Endothelial cell of umbilical vein (primary cell): Measurements from ENCODE around the gene BRAT1. TPM values are rescaled to one million over a fixed set of nuclear protein-coding genes. Genes with fewer than 3 reads are reported as not detected.

Experiments
- BruUV-seq: library from RNA; stranded (reverse); fragments of 400-500 nt; replicated peaks from 2 replicates; lab custom pipeline; 2021; lab: Mats Ljungman, UMichigan
- CTCF ChIA-PET: fragments of 300-600, 350-600 bp; sonication (Branson Sonifier 250); formaldehyde crosslinking; loops from one replicate; lab custom pipeline; 2021; ENCODE audit warnings: antibody characterized with exemption, inconsistent platforms; lab: Charles Lee
- POLR2A ChIA-PET: fragments of 300-600, 350-600 bp; sonication (Branson Sonifier 250); formaldehyde crosslinking; loops from one replicate; lab custom pipeline; 2021; ENCODE audit warnings: antibody characterized with exemption, inconsistent platforms; lab: Charles Lee
- DNase-seq: peaks from one replicate; pipeline ENCODE4 v3.0.0-alpha.2; 2011; ENCODE audit warnings: low read depth, low spot score
- FAIRE-seq: peaks from 2 replicates; lab custom pipeline; 2011; peaks lifted over from hg19 to GRCh38; lab: Jason Lieb, UNC
- H2AFZ ChIP-seq: 2 replicates; pipeline ENCODE4 v1.6.0; 2012; ENCODE audit warnings: low read depth, low read length, control low read depth, inconsistent platforms
- H3K27ac ChIP-seq: 2 replicates; pipeline ENCODE4 v1.5.1; 2011; ENCODE audit warnings: low read depth, mild to moderate bottlenecking, control low read depth, low read length, moderate library complexity; ENCODE audit not compliant: insufficient read depth
- H3K27me3 ChIP-seq, 2 experiments: 2 replicates each; pipeline versions ENCODE4 v1.6.0 to v1.6.1; 2011; ENCODE audit warnings: low read length in 2 of 2, mixed read lengths in 1 of 2; ENCODE audit not compliant: control insufficient read depth in 2 of 2, insufficient read depth in 2 of 2
- H3K36me3 ChIP-seq, 2 experiments: 2 replicates in 1 of 2; 3 replicates in 1 of 2; pipeline ENCODE4 v1.5.1; 2011; ENCODE audit warnings: low read length in 2 of 2, mild to moderate bottlenecking in 1 of 2, moderate library complexity in 1 of 2; ENCODE audit not compliant: control insufficient read depth in 2 of 2, insufficient read depth in 2 of 2; ENCODE audit errors: extremely low read depth in 1 of 2
- H3K4me1 ChIP-seq: 3 replicates; pipeline ENCODE4 v1.5.1; 2011; ENCODE audit warnings: mild to moderate bottlenecking, low read length; ENCODE audit not compliant: control insufficient read depth, insufficient read depth; ENCODE audit errors: extremely low read depth
- H3K4me2 ChIP-seq: 2 replicates; pipeline ENCODE4 v1.6.1; 2011; ENCODE audit warnings: low read length, control low read depth, mixed read lengths; ENCODE audit not compliant: insufficient read depth
- H3K4me3 ChIP-seq, 3 experiments: fragments of 200-600 bp in 1 of 3; sonication (generic), shearing (Covaris generic) in 1 of 3; replicated peaks in 1 of 3; 2 replicates each; pipeline ENCODE4 v1.5.1; 2011 to 2016; ENCODE audit warnings: control low read depth in 3 of 3, low read length in 3 of 3, mild to moderate bottlenecking in 2 of 3, inconsistent platforms in 1 of 3, low read depth in 1 of 3, moderate library complexity in 1 of 3; ENCODE audit not compliant: insufficient read depth in 1 of 3
- H3K79me2 ChIP-seq: 2 replicates; pipeline ENCODE4 v1.6.0; 2012; ENCODE audit warnings: low read length, inconsistent platforms; ENCODE audit not compliant: control insufficient read depth, insufficient read depth
- H3K9ac ChIP-seq: replicated peaks from 2 replicates; pipeline ENCODE3; 2011; ENCODE audit warnings: low read length, control low read depth; ENCODE audit not compliant: insufficient read depth; ENCODE audit errors: extremely low read depth
- H3K9me1 ChIP-seq: replicated peaks from 3 replicates; pipeline ENCODE4 v1.6.0; 2011; ENCODE audit warnings: mild to moderate bottlenecking, low read length; ENCODE audit not compliant: control insufficient read depth, insufficient read depth; ENCODE audit errors: extremely low read depth
- H3K9me3 ChIP-seq: replicated peaks from 2 replicates; pipeline ENCODE4 v1.5.1; 2012; ENCODE audit warnings: low read length, inconsistent platforms; ENCODE audit not compliant: control insufficient read depth, insufficient read depth
- H4K20me1 ChIP-seq: replicated peaks from 2 replicates; pipeline ENCODE3; 2011; ENCODE audit warnings: mild to moderate bottlenecking, low read length; ENCODE audit not compliant: control insufficient read depth, insufficient read depth; ENCODE audit errors: extremely low read depth
- EZH2 ChIP-seq: IDR thresholded peaks from 2 replicates; pipeline ENCODE4 v1.6.1; 2012; ENCODE audit warnings: borderline replicate concordance, low read depth, mild to moderate bottlenecking, moderate library complexity, low read length, inconsistent platforms; ENCODE audit not compliant: severe bottlenecking
- FOS ChIP-seq: IDR thresholded peaks from 2 replicates; pipeline ENCODE4 v1.6.1; 2011; ENCODE audit warnings: mild to moderate bottlenecking, low read length, moderate library complexity, borderline replicate concordance; ENCODE audit not compliant: insufficient read depth
- GATA2 ChIP-seq: IDR thresholded peaks from 2 replicates; pipeline ENCODE4 v1.7.0; 2011; ENCODE audit warnings: low read depth, mild to moderate bottlenecking, moderate library complexity, mixed read lengths, low read length; ENCODE audit not compliant: insufficient read length, insufficient read depth
- JUN ChIP-seq: IDR thresholded peaks from 2 replicates; pipeline ENCODE4 v1.6.1; 2011; ENCODE audit warnings: borderline replicate concordance, low read depth; ENCODE audit not compliant: insufficient read length, insufficient read depth
- MYC ChIP-seq: IDR thresholded peaks from one replicate; pipeline ENCODE4 v1.6.1; 2011; ENCODE audit warnings: mild to moderate bottlenecking, low read depth, low read length
- POLR2A ChIP-seq: IDR thresholded peaks from 2 replicates; pipeline ENCODE4 v1.6.1; 2012; ENCODE audit warnings: low read depth, mild to moderate bottlenecking, control low read depth, low read length
- POLR2AphosphoS5 ChIP-seq: IDR thresholded peaks from 2 replicates; pipeline ENCODE4 v1.6.1; 2012; ENCODE audit warnings: low read depth, mild to moderate bottlenecking, control low read depth, low read length, moderate library complexity; ENCODE audit not compliant: insufficient read depth
- dilution Hi-C: fragments of 300-500 bp; cut with MboI; formaldehyde crosslinking; loops from one replicate; pipeline ENCODE4 v1.15.0; 2019; ENCODE audit warnings: low sequenced_read_pairs; ENCODE audit not compliant: extremely low pct_ligation_motif_present
- intact Hi-C: fragments of 100-400 bp; cut with micrococcal nuclease; formaldehyde crosslinking; loops from one replicate; pipeline ENCODE4 v1.10.0; 2022
- polyA plus RNA-seq, 4 experiments: library from polyadenylated mRNA; depleted of rRNA in 3 of 4; stranded (reverse) in 3 of 4; unstranded in 1 of 4; fragments of >200 nt; gene quantifications; 2 replicates each; pipeline versions ENCODE4 v1.2.1 to v1.2.3, GENCODE V29; 2011 to 2012; ENCODE audit warnings: missing spikeins in 1 of 4
- total RNA-seq: library from RNA; stranded (reverse); gene quantifications from 2 replicates; pipeline ENCODE4 v1.2.3, GENCODE V29; 2021
- TF ChIP-seq, protein P1 (sequence below), 2 donors: IDR thresholded peaks; 1 replicate in 1 of 2; 2 replicates in 1 of 2; pipeline ENCODE4 v1.5.1; 2011; ENCODE audit warnings: low read length in 2 of 2, mild to moderate bottlenecking in 2 of 2, moderate library complexity in 2 of 2, control low read depth in 1 of 2, inconsistent platforms in 1 of 2, low read depth in 1 of 2; ENCODE audit not compliant: insufficient read depth in 1 of 2; ENCODE audit errors: extremely low read depth in 1 of 2
- TF ChIP-seq, protein P2 (sequence below): IDR thresholded peaks from 2 replicates; pipeline ENCODE4 v1.6.1; 2011; ENCODE audit not compliant: insufficient read depth, insufficient read length

Gene BRAT1
- total and polyA plus RNA-seq, 2 donors (not counting 3 experiments of a cell fraction or from before 2014, with no cell fraction given): 31.1 to 31.6 TPM

DNA sequence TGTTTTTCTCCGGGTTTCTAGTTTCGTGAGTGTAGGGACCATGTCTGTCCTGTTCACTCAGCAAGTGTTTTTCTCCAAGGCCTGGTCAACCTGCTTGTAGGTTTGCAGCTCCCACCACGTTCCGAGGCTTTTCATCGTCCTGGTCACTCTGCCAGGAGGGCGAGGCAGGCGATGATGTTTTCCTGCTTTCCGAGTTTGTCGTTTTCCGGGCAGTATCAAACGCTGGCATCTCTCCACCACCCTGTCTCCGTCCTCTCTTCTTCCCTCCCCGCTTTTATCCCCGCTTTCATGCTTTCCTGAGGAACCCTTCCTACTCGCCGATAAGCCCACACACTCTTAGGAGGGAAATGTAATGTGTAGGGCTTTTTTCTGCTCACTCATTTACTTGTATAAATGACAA lies 14.7 kb upstream of the BRAT1 start:
- DNase-seq: peak; percentile 57
- FAIRE-seq: peak; percentile 79
- Histone ChIP-seq H3K79me2 (no peaks in the 10 kb centered on the region), H3K4me3 (no peak overlapping the region), H3K9me3 (no peaks in the 10 kb centered on the region), H3K9ac (no peak overlapping the region), H2AFZ (peak overlapping the region; percentile 45), H3K36me3 (no peaks in the 10 kb centered on the region), H3K9me1 (no peaks in the 10 kb centered on the region), H3K4me2 (peak overlapping the region; percentile 17), H3K27me3 (no peaks in the 10 kb centered on the region), H3K27ac (no peak overlapping the region), H4K20me1 (no peaks in the 10 kb centered on the region), H3K4me1 (peaks cover 26% of the 10 kb centered on the region)
- BruUV-seq: no TSS peak
- ChIA-PET POLR2A (no interaction called here), CTCF (no interaction called here)
- dilution Hi-C loops: no loop called here
- TF ChIP-seq GATA2 (no peak), JUN (no peak), EZH2 (no peak)
- intact Hi-C loops: loop anchor here (5.0 kb wide), 1 partner anchor 72 kb away; no protein-coding TSS in a partner anchor

DNA sequence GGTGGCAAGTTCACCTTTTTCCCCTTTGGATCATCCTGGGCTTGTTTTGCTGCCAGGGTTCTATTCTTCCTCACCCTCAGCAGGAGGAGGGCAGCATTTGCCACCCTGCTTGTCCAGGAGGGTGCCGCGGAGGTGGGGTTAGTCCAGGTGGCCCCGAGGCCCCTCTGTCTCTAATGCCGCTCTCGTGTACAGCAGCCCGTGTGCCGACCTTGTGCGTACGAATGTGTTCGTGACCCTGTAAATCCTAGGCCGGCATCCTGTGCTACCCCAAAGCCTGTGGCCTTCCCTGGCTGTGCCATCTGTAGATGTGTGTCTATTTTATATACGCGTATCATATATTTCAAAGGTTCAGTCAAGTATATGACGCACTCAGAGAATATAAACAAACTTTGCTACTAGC lies 14.1 kb upstream of the BRAT1 start:
- Histone ChIP-seq H3K79me2 (no peaks in the 10 kb centered on the region), H3K4me2 (no peak overlapping the region), H3K9me1 (no peaks in the 10 kb centered on the region), H3K27ac (no peak overlapping the region), H3K27me3 (no peaks in the 10 kb centered on the region), H2AFZ (no peak overlapping the region), H3K4me1 (peaks cover 26% of the 10 kb centered on the region), H4K20me1 (no peaks in the 10 kb centered on the region), H3K36me3 (no peaks in the 10 kb centered on the region), H3K4me3 (no peak overlapping the region), H3K9me3 (no peaks in the 10 kb centered on the region), H3K9ac (no peak overlapping the region)
- BruUV-seq: no TSS peak
- DNase-seq (no peak), FAIRE-seq (no peak)
- dilution Hi-C loops (no loop called here), intact Hi-C loops (no loop called here)
- TF ChIP-seq POLR2AphosphoS5 (no peak), MYC (no peak), EZH2 (no peak), GATA2 (no peak), POLR2A (no peak), FOS (no peak)
- TF ChIP-seq, protein P1, sequence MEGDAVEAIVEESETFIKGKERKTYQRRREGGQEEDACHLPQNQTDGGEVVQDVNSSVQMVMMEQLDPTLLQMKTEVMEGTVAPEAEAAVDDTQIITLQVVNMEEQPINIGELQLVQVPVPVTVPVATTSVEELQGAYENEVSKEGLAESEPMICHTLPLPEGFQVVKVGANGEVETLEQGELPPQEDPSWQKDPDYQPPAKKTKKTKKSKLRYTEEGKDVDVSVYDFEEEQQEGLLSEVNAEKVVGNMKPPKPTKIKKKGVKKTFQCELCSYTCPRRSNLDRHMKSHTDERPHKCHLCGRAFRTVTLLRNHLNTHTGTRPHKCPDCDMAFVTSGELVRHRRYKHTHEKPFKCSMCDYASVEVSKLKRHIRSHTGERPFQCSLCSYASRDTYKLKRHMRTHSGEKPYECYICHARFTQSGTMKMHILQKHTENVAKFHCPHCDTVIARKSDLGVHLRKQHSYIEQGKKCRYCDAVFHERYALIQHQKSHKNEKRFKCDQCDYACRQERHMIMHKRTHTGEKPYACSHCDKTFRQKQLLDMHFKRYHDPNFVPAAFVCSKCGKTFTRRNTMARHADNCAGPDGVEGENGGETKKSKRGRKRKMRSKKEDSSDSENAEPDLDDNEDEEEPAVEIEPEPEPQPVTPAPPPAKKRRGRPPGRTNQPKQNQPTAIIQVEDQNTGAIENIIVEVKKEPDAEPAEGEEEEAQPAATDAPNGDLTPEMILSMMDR (IDR thresholded peaks at IDR 0.05; ENCODE audit: extremely low read depth in 1 of 2, insufficient read depth in 1 of 2, low read depth in 1 of 2, low read length in 2 of 2): no peak
- TF ChIP-seq, protein P2, sequence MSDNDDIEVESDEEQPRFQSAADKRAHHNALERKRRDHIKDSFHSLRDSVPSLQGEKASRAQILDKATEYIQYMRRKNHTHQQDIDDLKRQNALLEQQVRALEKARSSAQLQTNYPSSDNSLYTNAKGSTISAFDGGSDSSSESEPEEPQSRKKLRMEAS: no peak
- ChIA-PET POLR2A (no interaction called here), CTCF (no interaction called here)
